Mesothelial cell of epicardium (in vitro differentiated cells): Measurements from ENCODE around the gene CFAP46. TPM values are rescaled to one million over a fixed set of nuclear protein-coding genes. Genes with fewer than 3 reads are reported as not detected.
"Not testable (repeated sequence)": the region's sequence is repeated elsewhere in the genome, so short reads cannot be mapped to it uniquely, and the experiment has no call there.

Experiments
- DNase-seq, 2 experiments: peaks; one replicate each; pipeline ENCODE4 v3.0.0; 2021; ENCODE audit warnings: low spot score in 2 of 2; ENCODE audit not compliant: unreplicated experiment in 2 of 2
- H3K27ac Mint-ChIP-seq: 2 replicates; pipeline ENCODE4 v1.8.0; 2021; ENCODE audit warnings: mixed read lengths
- H3K27me3 Mint-ChIP-seq: 2 replicates; pipeline ENCODE4 v1.8.0; 2021; ENCODE audit warnings: low read depth, mixed read lengths
- H3K36me3 Mint-ChIP-seq: 2 replicates; pipeline ENCODE4 v1.8.0; 2021; ENCODE audit warnings: mixed read lengths
- H3K4me1 Mint-ChIP-seq: 2 replicates; pipeline ENCODE4 v1.8.0; 2021; ENCODE audit warnings: mixed read lengths
- H3K4me3 Mint-ChIP-seq: 2 replicates; pipeline ENCODE4 v1.8.0; 2021; ENCODE audit warnings: mild to moderate bottlenecking, moderate library complexity, mixed read lengths
- H3K9me3 Mint-ChIP-seq: 2 replicates; pipeline ENCODE4 v1.8.0; 2021; ENCODE audit warnings: mixed read lengths
- total RNA-seq: library from RNA; stranded (reverse); gene quantifications from 3 replicates; pipeline ENCODE4 v1.2.1, GENCODE V29; 2021
- TF ChIP-seq, protein P1 (sequence below): fragments of 200-600 bp; sonication (generic); IDR thresholded peaks from one replicate; pipeline ENCODE4 v1.5.0; 2021; ENCODE audit warnings: antibody characterized with exemption; ENCODE audit not compliant: unreplicated experiment

Gene CFAP46
- total RNA-seq, 1 donor from 2014 or later, result 3.1 TPM

DNA sequence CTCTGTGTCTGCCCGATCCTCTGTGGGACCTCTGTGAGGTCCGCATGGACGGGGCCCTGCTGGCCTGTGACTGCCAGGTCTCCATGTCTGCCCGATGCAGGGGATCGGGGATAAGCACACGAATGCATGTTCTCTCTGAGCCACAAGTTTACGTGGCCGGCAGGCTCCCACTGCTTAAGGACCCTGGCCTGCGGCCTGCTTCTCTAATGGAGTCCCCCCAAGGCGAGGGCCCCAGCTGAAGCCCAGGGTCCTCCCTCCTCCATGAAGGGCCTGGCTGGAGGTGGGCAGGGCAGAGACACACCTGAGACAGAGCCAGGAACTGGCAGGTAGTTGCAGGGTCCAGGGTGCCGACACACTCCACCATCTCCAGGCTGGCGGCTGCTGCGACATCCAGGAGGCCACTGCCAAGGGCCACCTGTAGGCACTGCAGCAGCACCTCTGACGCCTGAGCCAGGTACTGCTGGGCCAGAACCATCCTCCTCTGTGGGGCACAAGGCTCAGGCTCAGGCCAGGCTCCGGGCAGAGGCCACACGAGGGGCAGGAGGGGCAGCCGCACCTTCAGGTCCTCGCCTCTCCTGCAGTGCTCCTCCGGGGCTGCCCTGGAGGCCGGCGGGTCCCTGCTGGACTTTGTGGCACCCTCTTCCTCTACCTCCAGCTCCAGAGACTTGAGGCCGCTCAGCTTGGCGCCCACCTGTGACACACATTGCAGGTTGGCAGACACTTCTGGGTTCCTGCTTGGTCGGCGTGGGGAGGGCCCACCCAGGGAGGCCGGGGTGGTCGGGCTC is 95.5 kb downstream of the CFAP46 start:
- no peak for DNase-seq
- peaks cover 9% of the 10 kb centered on the region for H3K4me1 Mint-ChIP-seq
- H3K36me3 Mint-ChIP-seq, result no peaks in the 10 kb centered on the region
- no peak overlapping the region for H3K27ac Mint-ChIP-seq
- peaks cover 11% of the 10 kb centered on the region for H3K9me3 Mint-ChIP-seq
- H3K4me3 Mint-ChIP-seq, result no peak overlapping the region
- TF ChIP-seq, protein P1, sequence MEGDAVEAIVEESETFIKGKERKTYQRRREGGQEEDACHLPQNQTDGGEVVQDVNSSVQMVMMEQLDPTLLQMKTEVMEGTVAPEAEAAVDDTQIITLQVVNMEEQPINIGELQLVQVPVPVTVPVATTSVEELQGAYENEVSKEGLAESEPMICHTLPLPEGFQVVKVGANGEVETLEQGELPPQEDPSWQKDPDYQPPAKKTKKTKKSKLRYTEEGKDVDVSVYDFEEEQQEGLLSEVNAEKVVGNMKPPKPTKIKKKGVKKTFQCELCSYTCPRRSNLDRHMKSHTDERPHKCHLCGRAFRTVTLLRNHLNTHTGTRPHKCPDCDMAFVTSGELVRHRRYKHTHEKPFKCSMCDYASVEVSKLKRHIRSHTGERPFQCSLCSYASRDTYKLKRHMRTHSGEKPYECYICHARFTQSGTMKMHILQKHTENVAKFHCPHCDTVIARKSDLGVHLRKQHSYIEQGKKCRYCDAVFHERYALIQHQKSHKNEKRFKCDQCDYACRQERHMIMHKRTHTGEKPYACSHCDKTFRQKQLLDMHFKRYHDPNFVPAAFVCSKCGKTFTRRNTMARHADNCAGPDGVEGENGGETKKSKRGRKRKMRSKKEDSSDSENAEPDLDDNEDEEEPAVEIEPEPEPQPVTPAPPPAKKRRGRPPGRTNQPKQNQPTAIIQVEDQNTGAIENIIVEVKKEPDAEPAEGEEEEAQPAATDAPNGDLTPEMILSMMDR, result no peak
- H3K27me3 Mint-ChIP-seq, result peaks cover 9% of the 10 kb centered on the region

DNA sequence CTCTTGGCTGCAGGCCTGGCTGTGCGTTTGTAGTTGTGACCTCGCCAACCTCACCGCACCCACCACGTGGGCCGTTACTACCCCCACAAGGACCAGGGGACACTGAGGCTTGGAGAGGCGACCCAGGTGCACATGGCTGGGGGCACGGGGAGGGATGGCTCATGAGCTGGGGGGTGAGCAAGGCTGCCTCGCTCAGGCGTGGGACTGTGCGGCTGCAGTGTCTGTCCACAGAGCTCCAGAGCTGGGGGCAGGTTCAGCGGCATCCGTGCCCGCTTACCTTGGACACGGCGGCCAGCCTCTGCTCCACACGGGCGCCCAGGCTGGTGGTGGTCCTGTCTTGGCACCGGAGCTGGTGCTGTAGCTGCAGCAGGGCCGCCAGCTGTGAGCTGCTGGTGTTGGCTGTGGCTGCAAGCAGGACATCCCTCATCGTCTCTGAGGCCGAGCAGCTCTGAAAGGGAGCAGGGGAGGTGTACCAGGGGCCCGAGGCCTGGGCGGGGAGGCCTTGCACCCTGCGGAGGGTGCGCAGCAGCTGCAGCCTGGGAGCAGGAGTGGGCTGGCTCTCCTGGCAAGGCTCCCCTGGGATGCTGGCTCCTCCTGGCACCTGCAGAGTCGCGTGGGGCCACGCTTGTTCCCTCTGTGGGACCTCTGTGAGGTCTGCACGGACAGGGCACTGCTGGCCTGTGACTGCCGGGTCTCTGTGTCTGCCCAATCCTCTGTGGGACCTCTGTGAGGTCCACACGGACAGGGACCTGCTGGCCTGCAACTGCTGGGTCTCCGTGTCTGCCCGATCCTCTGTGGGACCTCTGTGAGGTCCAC is 96.4 kb downstream of the CFAP46 start:
- H3K27ac Mint-ChIP-seq, result no peak overlapping the region
- no peak for DNase-seq
- peaks cover 11% of the 10 kb centered on the region for H3K9me3 Mint-ChIP-seq
- peaks cover 7% of the 10 kb centered on the region for H3K27me3 Mint-ChIP-seq
- H3K4me3 Mint-ChIP-seq, result no peak overlapping the region
- peaks cover 9% of the 10 kb centered on the region for H3K4me1 Mint-ChIP-seq
- H3K36me3 Mint-ChIP-seq, result no peaks in the 10 kb centered on the region
- TF ChIP-seq, protein P1, result no peak

DNA sequence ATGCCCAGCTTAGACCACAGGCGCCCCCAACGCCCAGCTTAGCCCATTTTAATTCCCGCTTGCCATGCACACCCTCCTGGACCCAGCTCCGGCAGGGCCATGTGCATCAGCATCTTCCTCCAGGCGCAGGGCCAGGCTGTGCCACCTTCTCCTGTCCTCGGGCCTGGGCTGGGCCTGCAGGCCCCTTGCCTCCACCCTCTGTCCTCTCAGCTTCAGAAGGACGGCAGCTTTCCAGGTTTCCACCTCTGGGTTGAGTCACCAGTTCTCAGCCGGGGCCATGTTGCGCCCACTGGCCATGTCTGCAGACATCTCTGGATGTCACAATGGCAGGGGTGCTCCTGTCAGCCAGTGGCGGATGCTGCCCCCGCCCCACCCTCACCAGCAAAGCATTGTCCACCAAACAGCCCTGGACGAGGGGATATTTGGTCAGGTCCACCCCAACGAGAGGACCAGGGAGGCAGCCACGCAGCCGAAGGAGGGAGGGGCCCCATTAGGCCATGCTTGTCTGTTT is 97.3 kb downstream of the CFAP46 start:
- no peak for DNase-seq
- Mint-ChIP-seq H3K36me3 (no peaks in the 10 kb centered on the region), H3K27me3 (peaks cover 16% of the 10 kb centered on the region), H3K9me3 (peaks cover 11% of the 10 kb centered on the region), H3K27ac (no peak overlapping the region), H3K4me1 (peaks cover 9% of the 10 kb centered on the region), H3K4me3 (no peak overlapping the region)
- TF ChIP-seq, protein P1, result no peak

DNA sequence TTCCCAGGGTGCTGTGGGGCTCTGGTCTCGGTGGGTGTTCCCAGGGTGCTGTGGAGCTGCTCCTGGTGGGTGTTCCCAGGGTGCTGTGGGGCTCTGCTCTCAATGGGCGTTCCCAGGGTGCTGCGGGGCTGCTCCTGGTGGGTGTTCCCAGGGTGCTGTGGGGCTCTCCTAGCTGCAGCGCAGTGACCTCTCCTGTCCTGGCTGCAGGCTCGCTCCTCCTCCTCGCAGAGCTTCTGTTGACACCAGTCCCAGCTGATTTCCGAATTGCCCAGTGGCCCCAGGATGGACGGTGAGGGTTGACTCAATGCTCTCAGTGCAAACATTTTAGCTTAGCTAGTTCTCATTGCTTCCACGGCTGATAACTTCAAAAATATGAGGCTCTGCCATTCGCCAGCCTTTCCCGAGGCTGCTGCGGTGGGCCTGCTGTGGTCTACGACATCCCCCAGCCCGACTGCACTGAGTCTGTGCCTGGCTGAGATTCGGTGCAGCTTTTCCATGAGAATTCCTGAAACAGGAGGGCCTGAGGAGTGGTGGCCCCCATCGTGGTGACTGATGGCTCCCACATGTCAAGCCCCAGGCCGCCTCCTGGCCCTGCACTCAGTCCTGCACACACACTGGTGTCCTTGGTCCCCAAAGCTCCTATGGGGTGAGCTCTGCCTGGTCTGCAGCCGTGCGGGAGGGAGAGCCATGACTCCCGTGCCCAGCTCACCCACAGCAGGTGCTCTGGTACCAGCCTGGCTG is 98.1 kb downstream of the CFAP46 start:
- TF ChIP-seq, protein P1, result no peak
- no peak overlapping the region for H3K27ac Mint-ChIP-seq
- peaks cover 25% of the 10 kb centered on the region for H3K27me3 Mint-ChIP-seq
- peaks cover 9% of the 10 kb centered on the region for H3K4me1 Mint-ChIP-seq
- no peaks in the 10 kb centered on the region for H3K36me3 Mint-ChIP-seq
- no peak overlapping the region for H3K4me3 Mint-ChIP-seq
- peaks cover 11% of the 10 kb centered on the region for H3K9me3 Mint-ChIP-seq
- DNase-seq, result no peak

DNA sequence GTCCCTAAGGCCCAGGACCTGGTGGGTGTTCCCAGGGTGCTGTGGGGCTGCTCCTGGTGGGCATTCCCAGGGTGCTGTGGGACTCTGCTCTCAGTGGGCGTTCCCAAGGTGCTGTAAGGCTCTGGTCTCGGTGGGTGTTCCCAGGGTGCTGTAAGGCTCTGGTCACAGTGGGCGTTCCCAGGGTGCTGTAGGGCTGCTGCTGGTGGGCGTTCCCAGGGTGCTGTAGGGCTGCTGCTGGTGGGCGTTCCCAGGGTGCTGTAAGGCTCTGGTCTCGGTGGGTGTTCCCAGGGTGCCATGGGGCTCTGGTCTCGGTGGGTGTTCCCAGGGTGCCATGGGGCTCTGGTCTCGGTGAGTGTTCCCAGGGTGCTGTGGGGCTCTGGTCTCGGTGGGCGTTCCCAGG is 99.1 kb downstream of the CFAP46 start:
- peaks cover 30% of the 10 kb centered on the region for H3K27me3 Mint-ChIP-seq
- H3K36me3 Mint-ChIP-seq, H3K4me1 Mint-ChIP-seq, H3K27ac Mint-ChIP-seq, DNase-seq, H3K4me3 Mint-ChIP-seq: not testable (repeated sequence)
- peaks cover 11% of the 10 kb centered on the region for H3K9me3 Mint-ChIP-seq
